MCF 10A (cell line): ENCODE measurements around the gene LMO7. TPM values are rescaled to one million over a fixed set of nuclear protein-coding genes. Genes with fewer than 3 reads are reported as not detected.
A peak's percentile ranks its signal among the peaks of the same experiment; 100 is the strongest.

Experiments
- BruUV-seq: library from RNA; stranded (reverse); fragments of 400-500 nt; replicated peaks from 2 replicates; lab custom pipeline; 2021; lab: Mats Ljungman, UMichigan
- CTCF ChIA-PET: fragments of 300-600 bp; sonication (Branson Sonifier 250); formaldehyde crosslinking; extraction: SDS; loops from one replicate; lab custom pipeline; 2021; ENCODE audit warnings: antibody characterized with exemption, inconsistent platforms; lab: Yijun Ruan, JAX
- POLR2A ChIA-PET: fragments of 300-600, 350-650 bp; sonication (Branson Sonifier 250); formaldehyde crosslinking; extraction: SDS; loops from one replicate; lab custom pipeline; 2020; ENCODE audit warnings: antibody characterized with exemption, inconsistent platforms; lab: Yijun Ruan, JAX
- DNase-seq: peaks from one replicate; pipeline ENCODE4 v3.0.0-alpha.2; 2018; ENCODE audit not compliant: unreplicated experiment
- H3K27ac Mint-ChIP-seq: one replicate; pipeline ENCODE4 v1.8.0; 2022; ENCODE audit warnings: mild to moderate bottlenecking, low read depth, mixed read lengths; ENCODE audit not compliant: unreplicated experiment
- H3K27me3 Mint-ChIP-seq: one replicate; pipeline ENCODE4 v1.8.0; 2022; ENCODE audit warnings: mixed read lengths; ENCODE audit not compliant: insufficient read depth, unreplicated experiment
- H3K36me3 Mint-ChIP-seq: one replicate; pipeline ENCODE4 v1.8.0; 2022; ENCODE audit warnings: mild to moderate bottlenecking, moderate library complexity, mixed read lengths; ENCODE audit not compliant: insufficient read depth, unreplicated experiment
- H3K4me1 Mint-ChIP-seq: one replicate; pipeline ENCODE4 v1.8.0; 2022; ENCODE audit warnings: mixed read lengths; ENCODE audit not compliant: insufficient read depth, unreplicated experiment
- H3K4me3 Mint-ChIP-seq: one replicate; pipeline ENCODE4 v1.8.0; 2022; ENCODE audit warnings: mild to moderate bottlenecking, moderate library complexity, mixed read lengths; ENCODE audit not compliant: unreplicated experiment
- H3K9me3 Mint-ChIP-seq: one replicate; pipeline ENCODE4 v1.8.0; 2022; ENCODE audit warnings: mixed read lengths; ENCODE audit not compliant: unreplicated experiment
- intact Hi-C: fragments of 100-400 bp; cut with micrococcal nuclease; formaldehyde crosslinking; loops from 2 replicates; pipeline ENCODE4 v1.14.1; 2022
- total RNA-seq: library from RNA; stranded (reverse); gene quantifications from 2 replicates; pipeline ENCODE4 v1.2.3, GENCODE V29; 2022
- TF ChIP-seq, protein P1 (sequence below): fragments of 200-600 bp; IDR thresholded peaks from one replicate; pipeline ENCODE4 v1.8.0; 2022; ENCODE audit warnings: antibody characterized with exemption, mild to moderate bottlenecking; ENCODE audit not compliant: unreplicated experiment

Gene LMO7
- total RNA-seq, 1 experiment from 2014 or later: 30.8 TPM

GRCh38 chr13:75804605-75805004 lies 168.5 kb downstream of the LMO7 start:
- ChIA-PET POLR2A (no interaction called here), CTCF (interaction anchor here (11.4 kb wide), 1 partner anchor 108 kb away, joined by 75 read pairs; no protein-coding TSS in a partner anchor)
- H3K27me3 Mint-ChIP-seq: no peaks in the 10 kb centered on the region
- H3K9me3 Mint-ChIP-seq: no peaks in the 10 kb centered on the region
- no peak for DNase-seq
- H3K4me3 Mint-ChIP-seq: no peak overlapping the region
- peak overlapping the region; percentile 10 for H3K27ac Mint-ChIP-seq
- BruUV-seq: no TSS peak
- peaks cover 18% of the 10 kb centered on the region for H3K36me3 Mint-ChIP-seq
- H3K4me1 Mint-ChIP-seq: no peaks in the 10 kb centered on the region
- intact Hi-C loops: no loop called here
- TF ChIP-seq, protein P1, sequence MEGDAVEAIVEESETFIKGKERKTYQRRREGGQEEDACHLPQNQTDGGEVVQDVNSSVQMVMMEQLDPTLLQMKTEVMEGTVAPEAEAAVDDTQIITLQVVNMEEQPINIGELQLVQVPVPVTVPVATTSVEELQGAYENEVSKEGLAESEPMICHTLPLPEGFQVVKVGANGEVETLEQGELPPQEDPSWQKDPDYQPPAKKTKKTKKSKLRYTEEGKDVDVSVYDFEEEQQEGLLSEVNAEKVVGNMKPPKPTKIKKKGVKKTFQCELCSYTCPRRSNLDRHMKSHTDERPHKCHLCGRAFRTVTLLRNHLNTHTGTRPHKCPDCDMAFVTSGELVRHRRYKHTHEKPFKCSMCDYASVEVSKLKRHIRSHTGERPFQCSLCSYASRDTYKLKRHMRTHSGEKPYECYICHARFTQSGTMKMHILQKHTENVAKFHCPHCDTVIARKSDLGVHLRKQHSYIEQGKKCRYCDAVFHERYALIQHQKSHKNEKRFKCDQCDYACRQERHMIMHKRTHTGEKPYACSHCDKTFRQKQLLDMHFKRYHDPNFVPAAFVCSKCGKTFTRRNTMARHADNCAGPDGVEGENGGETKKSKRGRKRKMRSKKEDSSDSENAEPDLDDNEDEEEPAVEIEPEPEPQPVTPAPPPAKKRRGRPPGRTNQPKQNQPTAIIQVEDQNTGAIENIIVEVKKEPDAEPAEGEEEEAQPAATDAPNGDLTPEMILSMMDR: no peak

- TF ChIP-seq, protein P1: no peak
- Mint-ChIP-seq H3K4me1 (peaks cover 6% of the 10 kb centered on the region), H3K27me3 (no peaks in the 10 kb centered on the region), H3K36me3 (peaks cover 18% of the 10 kb centered on the region), H3K9me3 (no peaks in the 10 kb centered on the region), H3K27ac (no peak overlapping the region), H3K4me3 (no peak overlapping the region)
- DNase-seq: no peak
- CTCF ChIA-PET: interaction anchor here (0.9 to 11.4 kb wide), 2 partner anchors 110 to 118 kb away, joined by 3 to 75 read pairs; no protein-coding TSS in a partner anchor
- no TSS peak for BruUV-seq
- POLR2A ChIA-PET: no interaction called here
- intact Hi-C loops: no loop called here
Measured at GRCh38 chr13:75806117-75806516, 170.0 kb downstream of the LMO7 start.

DNA sequence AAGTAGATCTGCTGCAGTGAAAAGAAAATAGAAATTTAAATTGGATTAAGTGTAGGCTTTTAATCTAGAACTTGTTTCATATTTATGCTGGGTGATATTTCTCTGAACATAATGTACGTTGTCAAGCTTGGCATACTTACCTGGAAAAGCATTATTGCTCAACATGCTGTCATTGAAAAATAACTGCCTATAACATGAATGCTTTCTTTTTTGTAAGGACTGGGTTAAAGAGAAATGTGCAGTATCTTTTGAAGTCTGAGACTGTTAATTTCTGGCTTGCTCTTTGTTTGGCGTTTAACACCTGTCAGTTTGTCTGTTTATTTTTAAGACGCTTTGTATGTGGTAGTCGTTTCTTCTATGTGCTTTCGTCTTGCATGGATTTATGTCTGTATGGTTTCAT lies 175.2 kb downstream of the LMO7 start:
- H3K4me3 Mint-ChIP-seq: no peak overlapping the region
- no peak overlapping the region for H3K27ac Mint-ChIP-seq
- DNase-seq: no peak
- no peaks in the 10 kb centered on the region for H3K27me3 Mint-ChIP-seq
- ChIA-PET CTCF (interaction anchor here (0.7 to 3.5 kb wide), 2 partner anchors 116 to 132 kb away, joined by 3 to 29 read pairs; no protein-coding TSS in a partner anchor), POLR2A (interaction anchor here (0.9 to 1.3 kb wide), 3 partner anchors 15 to 50 kb away, joined by 3 to 4 read pairs (median 4); no protein-coding TSS in a partner anchor)
- H3K9me3 Mint-ChIP-seq: no peaks in the 10 kb centered on the region
- H3K4me1 Mint-ChIP-seq: peaks cover 11% of the 10 kb centered on the region
- H3K36me3 Mint-ChIP-seq: peaks cover 9% of the 10 kb centered on the region
- no TSS peak for BruUV-seq
- intact Hi-C loops: no loop called here
- TF ChIP-seq, protein P1: no peak

DNA sequence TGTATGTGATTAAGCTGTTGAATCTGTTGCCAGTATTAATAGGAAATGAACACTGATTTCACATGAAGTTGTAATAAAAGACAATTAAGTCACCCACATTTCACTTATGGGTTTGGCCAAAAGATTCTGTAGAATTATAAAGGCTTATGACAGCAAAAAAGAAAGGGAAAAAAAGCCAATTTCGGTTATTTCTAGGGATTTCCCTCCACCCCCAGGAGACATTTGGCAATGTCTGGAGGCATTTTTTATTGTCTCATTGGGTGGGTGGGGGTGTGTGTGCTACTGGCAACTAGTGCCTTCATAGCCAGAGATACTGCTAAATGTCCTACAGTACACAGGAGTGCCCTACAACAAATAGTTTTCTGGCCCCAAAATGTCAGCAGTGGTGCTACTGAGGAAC lies 175.7 kb downstream of the LMO7 start:
- POLR2A ChIA-PET: interaction anchor here (1.3 kb wide), 1 partner anchor 51 kb away, joined by 4 read pairs; no protein-coding TSS in a partner anchor
- TF ChIP-seq, protein P1: no peak
- H3K27ac Mint-ChIP-seq: no peak overlapping the region
- no peaks in the 10 kb centered on the region for H3K27me3 Mint-ChIP-seq
- no peaks in the 10 kb centered on the region for H3K9me3 Mint-ChIP-seq
- H3K36me3 Mint-ChIP-seq: peaks cover 9% of the 10 kb centered on the region
- BruUV-seq: no TSS peak
- H3K4me1 Mint-ChIP-seq: peaks cover 11% of the 10 kb centered on the region
- H3K4me3 Mint-ChIP-seq: no peak overlapping the region
- DNase-seq: no peak
- intact Hi-C loops: no loop called here
- CTCF ChIA-PET: interaction anchor here (3.5 kb wide), 1 partner anchor 116 kb away, joined by 29 read pairs; no protein-coding TSS in a partner anchor
